IMR-90 (cell line): ENCODE results near the gene ZNF236. TPM values are rescaled to one million over a fixed set of nuclear protein-coding genes. Genes with fewer than 3 reads are reported as not detected.

Source experiments
- CTCF ChIP-seq: conservative IDR thresholded peaks from 2 replicates; pipeline ENCODE4 v1.5.1; 2012; ENCODE audit warnings: mild to moderate bottlenecking, low read depth, low read length, improper control_type of control experiment
- polyA plus RNA-seq, 3 experiments: library from polyadenylated mRNA; depleted of rRNA; stranded (reverse); fragments of >200 nt; gene quantifications; 2 replicates each; pipeline ENCODE4 v1.2.3, GENCODE V29; 2012; ENCODE audit warnings: low replicate concordance in 1 of 3
- total RNA-seq: library from RNA; depleted of rRNA; stranded (reverse); fragments of >200 nt; gene quantifications from 2 replicates; pipeline ENCODE4 v1.2.3, GENCODE V29; 2012

Gene ZNF236
- total and polyA plus RNA-seq, 2 of the 4 experiments (the other 2 are of a cell fraction): 3.6 to 9.7 TPM

DNA sequence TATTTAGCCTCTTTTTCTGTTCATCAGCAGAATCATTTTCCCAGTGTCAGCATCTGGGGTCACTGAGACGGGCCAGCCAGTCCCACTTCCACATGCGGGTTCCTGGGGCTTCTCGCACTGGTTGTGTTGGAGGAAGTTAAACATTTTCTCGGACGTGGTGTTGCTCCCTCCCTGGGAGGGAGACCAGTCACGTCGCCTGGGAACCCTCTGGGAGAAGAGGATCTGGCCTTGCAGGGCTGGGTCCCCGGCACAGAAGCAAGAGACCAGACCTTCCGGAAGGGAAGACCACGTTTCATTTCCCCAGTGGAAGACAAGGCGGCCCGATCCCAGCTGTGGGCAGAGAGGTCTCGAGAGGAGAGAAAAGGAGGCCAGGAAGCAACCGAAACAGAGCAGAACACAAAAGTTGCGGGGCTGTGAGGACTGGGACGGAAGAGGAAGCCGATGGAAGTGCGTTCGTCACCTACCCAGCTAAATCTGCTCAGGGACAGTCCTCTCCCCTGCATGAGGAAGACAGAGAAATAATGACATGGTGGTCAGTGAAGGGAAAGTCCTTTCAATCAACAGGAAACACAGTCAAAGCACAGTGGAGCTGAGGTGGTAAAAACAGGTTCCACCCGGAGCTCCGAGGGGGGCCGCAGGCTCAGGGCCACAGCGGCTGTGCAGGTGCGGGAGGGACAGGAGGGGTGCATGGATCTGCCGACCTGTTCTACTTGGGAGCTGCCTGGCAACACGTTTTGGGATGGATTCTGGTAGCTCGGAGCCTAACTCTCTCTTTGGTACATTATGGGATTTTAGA is 165.9 kb downstream of the ZNF236 start (continued):
- no peak for TF ChIP-seq CTCF
